CD4-positive, alpha-beta T cell treated with Interleukin-15 for 4 hours (primary cell): ENCODE data around the gene TOP3B.
"Not testable (repeated sequence)": the region's sequence is repeated elsewhere in the genome, so short reads cannot be mapped to it uniquely, and the experiment has no call there.

ENCODE experiments used
- DNase-seq: peaks from one replicate; pipeline ENCODE4 v3.0.0-alpha.2; 2020; ENCODE audit warnings: low spot score

TOP3B gene

DNA sequence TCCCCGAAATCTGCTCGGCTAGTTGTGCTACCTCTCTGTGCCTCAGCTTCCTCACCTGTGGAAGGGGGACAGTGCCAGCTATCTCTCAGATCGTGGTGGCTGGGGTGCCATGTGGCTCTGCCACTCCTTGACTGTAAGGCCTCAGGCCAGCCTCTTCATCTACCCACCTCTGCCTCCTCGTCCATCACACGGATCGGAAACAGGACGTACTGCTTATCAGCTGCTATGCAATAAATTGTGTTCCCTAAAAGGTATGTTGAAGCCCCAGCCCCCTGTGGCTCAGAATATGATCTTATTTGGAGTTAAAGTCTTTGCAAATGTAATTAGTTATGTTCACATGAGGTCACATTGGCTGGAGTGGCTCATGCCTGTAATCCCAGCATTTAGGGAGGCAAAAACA lies 37.7 kb downstream of the TOP3B start:
- DNase-seq: no peak

- no peak for DNase-seq
These were observed 38.8 kb downstream of the TOP3B start for GRCh38 chr22:21943571-21944448.

- peak; percentile 33 for DNase-seq
These were observed 39.9 kb downstream of the TOP3B start for GRCh38 chr22:21942407-21943343.

- no peak for DNase-seq
These were observed 40.7 kb downstream of the TOP3B start for GRCh38 chr22:21941921-21942320.

DNA sequence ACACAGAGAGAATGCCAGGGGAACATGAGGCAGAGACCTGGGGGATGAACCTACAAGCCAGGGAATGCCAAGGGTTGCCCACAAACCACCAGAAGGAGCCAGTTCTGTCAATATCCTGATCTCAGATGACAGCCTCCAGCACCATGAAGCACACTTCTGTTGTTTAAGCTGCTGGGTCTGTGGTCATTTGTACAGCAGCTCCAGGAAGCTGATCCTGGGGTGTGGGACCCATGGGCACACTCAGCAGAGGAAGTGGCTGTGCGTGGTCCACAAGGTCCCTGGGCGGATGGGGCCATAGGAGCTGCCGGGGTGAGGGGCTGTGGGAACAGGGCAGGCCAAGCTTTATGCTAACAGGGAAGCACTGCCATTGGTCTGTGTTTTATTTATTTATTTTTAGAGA lies 42.1 kb downstream of the TOP3B start:
- DNase-seq: no peak

DNA sequence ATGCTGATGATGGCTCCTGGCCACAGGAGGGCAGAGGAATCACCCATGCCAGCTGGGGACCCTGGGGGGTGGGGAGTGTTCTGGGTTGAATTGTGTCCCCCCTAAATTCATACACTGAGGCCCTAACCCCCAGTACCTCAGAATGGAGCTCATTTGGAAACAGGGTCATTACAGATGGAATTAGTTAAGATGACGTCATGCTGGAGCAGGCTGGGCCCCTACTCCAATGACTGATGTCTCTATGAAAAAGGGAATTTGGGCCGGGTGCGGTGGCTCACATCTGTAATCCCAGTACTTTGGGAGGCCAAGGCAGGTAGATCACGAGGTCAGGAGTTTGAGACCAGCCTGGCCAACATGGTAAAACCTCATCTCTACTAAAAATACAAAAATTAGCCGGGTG lies 42.7 kb downstream of the TOP3B start:
- not testable (repeated sequence) for DNase-seq

- no peak for DNase-seq
These were observed 43.1 kb downstream of the TOP3B start for GRCh38 chr22:21939461-21939913.

GRCh38 chr22:21938906-21939305 lies 43.7 kb downstream of the TOP3B start:
- DNase-seq: no peak

DNA sequence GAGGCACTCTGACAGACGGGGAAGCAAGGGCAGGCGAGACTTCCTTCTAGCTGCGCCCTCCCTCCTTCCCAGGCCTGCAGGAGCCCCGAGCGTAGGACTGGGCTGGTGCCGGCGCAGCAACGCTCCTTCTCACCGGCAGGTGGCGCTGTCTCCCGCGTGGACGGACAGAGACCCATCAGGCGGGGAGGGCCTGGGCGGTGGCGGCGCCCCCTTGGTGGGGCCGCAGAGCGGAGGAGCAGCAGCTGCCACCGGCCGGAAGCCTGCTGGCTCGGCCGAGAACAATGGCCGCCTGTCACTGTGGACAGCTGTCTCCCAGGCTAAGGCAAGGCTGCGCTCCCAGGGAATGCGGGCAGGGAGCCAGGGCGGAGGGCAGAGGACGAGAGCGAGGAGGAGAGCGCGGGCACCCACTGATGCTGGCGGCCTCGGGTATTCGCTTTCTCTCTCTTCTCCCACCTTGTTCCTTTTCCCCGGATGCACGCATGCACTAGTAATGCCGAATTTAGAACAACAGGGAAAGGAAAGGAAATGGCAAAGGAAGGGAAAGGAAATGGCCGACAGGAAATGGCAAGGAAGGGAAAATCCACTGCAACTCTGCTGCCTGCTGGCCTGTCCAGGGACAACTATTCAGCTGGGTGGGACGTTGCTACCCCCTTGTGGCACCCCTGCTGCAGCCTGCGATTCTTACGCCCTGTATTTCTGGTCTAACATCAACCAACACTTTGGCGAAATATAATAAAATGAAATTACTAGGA lies 44.3 kb downstream of the TOP3B start:
- peak; percentile 92 for DNase-seq

DNA sequence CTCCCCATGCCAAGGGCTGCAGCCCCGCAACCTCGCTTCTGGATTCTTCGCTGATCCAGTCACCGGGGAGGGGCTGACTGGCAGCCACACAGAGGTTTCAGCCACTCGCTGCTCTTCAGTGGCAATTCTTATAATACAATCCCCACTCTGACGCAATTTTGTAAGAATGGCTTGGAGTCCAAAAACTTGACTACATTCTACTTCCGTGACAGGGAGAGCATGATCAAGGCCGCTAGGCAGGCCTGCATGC lies 44.8 kb downstream of the TOP3B start:
- no peak for DNase-seq

GRCh38 chr22:21937041-21937820 lies 45.4 kb downstream of the TOP3B start:
- no peak for DNase-seq

DNA sequence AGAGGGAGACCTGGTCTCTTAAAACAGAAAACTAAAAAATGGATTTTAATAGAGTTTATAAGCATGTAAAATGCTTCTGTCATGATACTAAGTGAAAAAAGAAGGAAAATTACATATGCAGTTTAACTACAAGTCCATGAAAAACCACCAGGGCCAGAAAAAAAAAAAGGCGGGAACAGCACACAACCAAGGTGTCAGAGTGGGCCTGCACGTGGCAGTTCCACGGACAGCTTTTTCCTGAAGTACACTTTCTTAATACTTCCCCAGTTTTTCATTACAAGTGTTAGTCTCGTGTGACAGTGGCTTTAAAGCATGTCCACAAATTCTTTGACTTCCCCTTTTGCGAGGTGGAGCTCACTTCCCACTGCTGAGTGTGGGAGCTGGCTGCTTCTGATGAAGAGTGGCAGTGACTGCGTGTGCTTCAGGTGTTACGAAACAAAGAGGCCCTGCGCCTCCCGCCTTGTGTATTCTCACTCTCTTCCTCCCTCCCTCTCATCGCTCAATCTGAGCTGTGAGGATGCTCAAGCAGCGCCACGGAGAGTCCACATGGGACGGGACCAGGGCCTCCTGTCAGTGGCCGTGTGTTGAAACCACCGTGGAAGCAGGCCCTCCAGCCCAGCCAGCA lies 46.3 kb downstream of the TOP3B start:
- no peak for DNase-seq

DNA sequence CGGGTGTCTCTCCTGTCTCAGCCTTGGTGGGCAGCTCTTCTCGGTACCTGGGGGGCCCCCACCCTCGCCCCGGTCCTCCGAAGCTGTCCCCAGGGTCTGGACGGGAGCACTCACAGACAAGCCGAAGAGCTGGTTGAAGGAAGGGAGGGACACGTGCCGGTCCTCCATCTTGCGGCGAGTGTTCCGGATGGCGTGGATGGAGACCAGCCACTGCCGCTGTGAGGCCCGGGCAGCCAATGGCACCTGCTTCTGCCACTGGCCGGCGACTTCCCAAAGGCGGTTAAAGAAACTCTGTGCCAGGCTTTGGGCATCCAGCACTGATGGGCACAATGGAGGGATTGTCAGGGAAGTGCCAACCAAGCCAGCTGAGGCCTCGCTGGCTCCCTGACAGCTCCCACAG lies 48.7 kb downstream of the TOP3B start:
- DNase-seq: no peak

GRCh38 chr22:21933413-21933812 lies 49.2 kb downstream of the TOP3B start:
- DNase-seq: no peak

DNA sequence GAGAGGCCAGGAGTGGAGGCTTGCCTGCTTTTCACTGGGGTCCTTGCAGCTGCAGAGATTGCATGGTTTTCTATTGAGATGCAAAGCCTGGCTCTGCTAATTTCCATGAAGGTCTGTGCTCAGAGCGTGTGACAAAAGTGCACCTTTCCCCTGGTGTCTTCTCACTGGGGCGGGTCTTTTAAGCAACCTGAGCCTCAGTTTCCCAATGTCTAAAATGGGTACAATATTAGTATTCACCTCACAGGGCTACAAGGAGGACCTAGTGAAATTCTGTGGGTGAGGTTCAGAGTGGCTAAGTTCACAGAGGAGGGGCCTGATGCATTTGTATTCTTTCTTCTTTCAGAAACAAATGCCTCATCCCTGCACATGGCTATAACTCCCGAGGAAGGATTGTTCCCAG lies 50.2 kb downstream of the TOP3B start:
- DNase-seq: no peak

DNA sequence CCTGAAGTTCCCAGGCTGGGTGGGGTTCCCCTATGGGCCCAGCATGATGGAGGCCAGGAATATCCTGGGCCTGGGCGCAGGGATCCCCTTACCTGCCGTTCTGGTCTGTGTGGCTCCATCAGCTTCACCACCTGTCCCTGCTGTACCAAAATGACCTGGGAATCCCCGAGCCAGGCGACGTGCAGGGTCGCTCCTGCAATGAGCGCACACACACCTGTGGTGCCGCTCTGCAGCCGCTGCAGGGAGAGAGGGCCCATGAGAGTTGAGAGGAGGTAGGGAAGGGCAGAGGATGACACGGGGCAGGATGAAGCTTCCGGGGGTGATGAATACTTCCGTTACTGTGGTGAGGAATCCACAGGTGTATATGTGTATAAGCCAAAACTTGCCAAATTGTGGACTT lies 51.5 kb downstream of the TOP3B start:
- no peak for DNase-seq

DNA sequence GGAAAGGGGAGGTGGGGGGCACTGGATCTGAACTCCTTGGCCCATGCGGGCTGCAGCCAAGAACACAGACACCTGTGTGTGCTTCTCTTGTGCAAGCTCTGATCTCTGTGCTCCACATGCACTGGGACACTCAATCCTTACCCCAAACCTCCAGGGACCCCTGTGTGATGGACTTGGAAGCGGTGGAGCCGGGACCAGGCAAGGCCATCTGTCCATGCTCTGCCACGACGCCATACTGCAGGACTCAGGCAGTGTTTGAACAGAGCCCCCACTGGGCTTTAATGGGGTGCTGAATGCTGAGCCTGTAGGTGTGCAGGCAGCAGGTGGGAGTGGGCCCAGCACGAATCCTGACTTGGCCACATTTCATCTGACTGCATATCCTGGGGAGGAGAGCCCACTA lies 53.3 kb downstream of the TOP3B start:
- DNase-seq: no peak

DNA sequence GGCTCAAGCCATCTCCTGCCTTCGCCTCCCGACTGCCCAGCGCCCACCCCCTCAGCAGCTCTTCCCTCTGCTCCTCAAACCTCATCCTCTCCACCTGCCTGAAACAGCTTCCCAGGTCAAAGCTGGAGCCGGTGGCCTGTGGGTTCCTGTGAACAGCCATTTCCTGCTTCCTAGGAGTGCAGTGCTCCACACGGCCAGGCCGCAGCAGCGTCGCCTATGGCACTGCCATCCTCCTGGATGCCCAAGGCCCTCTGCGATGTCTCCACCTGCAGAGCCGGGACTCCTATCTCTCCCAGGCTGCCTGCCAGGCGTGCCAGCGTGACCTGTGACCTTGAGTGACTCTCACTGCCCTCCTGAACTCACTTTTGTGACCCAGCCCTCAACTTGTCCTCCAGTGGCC lies 54.5 kb downstream of the TOP3B start:
- DNase-seq: no peak

GRCh38 chr22:21927174-21927823 lies 55.3 kb downstream of the TOP3B start:
- no peak for DNase-seq

DNA sequence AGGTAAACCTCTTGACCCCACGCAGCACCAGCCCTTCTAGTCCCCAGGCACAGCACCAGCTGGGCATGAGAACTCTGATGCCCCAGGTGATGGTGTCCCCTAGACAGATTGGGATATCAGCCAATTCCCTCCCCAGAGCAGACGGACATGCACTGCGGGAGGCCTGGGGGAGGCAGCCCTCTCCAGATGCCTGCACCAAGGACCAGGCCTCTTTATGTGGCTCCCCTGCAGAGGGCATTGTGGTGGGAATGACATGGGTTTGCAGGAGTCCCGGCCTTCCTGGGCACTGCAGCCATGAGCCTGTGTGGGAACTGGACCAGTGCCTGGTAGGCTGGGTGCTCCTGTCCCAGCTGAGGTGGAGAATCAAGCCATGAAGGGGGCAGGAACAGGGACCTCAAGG lies 55.9 kb downstream of the TOP3B start:
- no peak for DNase-seq

DNA sequence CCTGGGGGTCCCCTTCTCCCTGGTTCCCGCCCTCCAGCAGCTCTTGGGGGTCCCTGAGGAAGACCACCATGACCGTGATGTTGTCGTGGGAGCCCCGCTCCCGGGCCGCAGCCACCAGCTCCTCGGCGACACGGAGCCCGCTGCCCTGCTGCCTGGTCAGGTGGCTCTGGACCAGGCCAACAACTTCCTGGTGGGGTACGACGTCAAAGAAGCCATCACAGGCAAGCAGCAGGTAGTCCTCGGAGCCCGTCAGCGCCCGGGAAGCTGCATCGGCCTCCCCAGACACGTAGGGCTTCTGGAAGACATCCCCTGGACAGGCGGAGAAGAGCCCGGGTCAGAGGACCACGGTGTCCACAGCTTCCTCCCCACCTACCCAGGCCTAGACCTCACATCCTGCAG lies 59.4 kb downstream of the TOP3B start:
- no peak for DNase-seq
